Hematopoietic multipotent progenitor cell treated with erythropoietin and hydrocortisone succinate and interleukin-3 and kit ligand, for 15 days (in vitro differentiated cells): ENCODE data around the gene TPTE.
"Not testable (repeated sequence)": the region's sequence is repeated elsewhere in the genome, so short reads cannot be mapped to it uniquely, and the experiment has no call there.

ENCODE experiments used
- DNase-seq: peaks from one replicate; pipeline ENCODE4 v3.0.0-alpha.2; 2015; ENCODE audit warnings: low spot score

Gene TPTE

GRCh38 chr21:10617133-10617752 lies 95.9 kb downstream of the TPTE start:
- not testable (repeated sequence) for DNase-seq

- DNase-seq, result no peak
Observed at GRCh38 chr21:10627316-10627863, 106.0 kb downstream of the TPTE start.

- not testable (repeated sequence) for DNase-seq
Observed at GRCh38 chr21:10629239-10629638, 107.9 kb downstream of the TPTE start.

- not testable (repeated sequence) for DNase-seq
Observed at GRCh38 chr21:10630829-10631228, 109.4 kb downstream of the TPTE start.

GRCh38 chr21:10631316-10631715 lies 109.9 kb downstream of the TPTE start:
- DNase-seq, result not testable (repeated sequence)

GRCh38 chr21:10638144-10638543 lies 116.8 kb downstream of the TPTE start:
- DNase-seq, result not testable (repeated sequence)

GRCh38 chr21:10639123-10639522 lies 117.7 kb downstream of the TPTE start:
- no peak for DNase-seq

- not testable (repeated sequence) for DNase-seq
Observed at GRCh38 chr21:10639746-10640145, 118.4 kb downstream of the TPTE start.

- no peak for DNase-seq
Observed at GRCh38 chr21:10640446-10640845, 119.1 kb downstream of the TPTE start.

GRCh38 chr21:10641107-10641506 lies 119.7 kb downstream of the TPTE start:
- no peak for DNase-seq

- not testable (repeated sequence) for DNase-seq
Observed at GRCh38 chr21:10645667-10646066, 124.3 kb downstream of the TPTE start.

- DNase-seq, result not testable (repeated sequence)
Observed at GRCh38 chr21:10649350-10650149, 128.2 kb downstream of the TPTE start.

GRCh38 chr21:10650297-10650696 lies 128.9 kb downstream of the TPTE start:
- DNase-seq, result not testable (repeated sequence)
